K562 (cell line): ENCODE results near the gene HOXC5. TPM values are rescaled to one million over a fixed set of nuclear protein-coding genes. Genes with fewer than 3 reads are reported as not detected.

ENCODE experiments used
- ATAC-seq: fragments of 200-7000 bp; cut with Tn5 transposase; 3 replicates; pipeline ENCODE4 v1.9.1; 2020; ENCODE audit warnings: moderate library complexity
- BruUV-seq: library from RNA; stranded (reverse); fragments of 400-500 nt; replicated peaks from 2 replicates; lab custom pipeline; 2021; lab: Mats Ljungman, UMichigan
- CTCF ChIA-PET: fragments of 300-600 bp; formaldehyde crosslinking; extraction: SDS; loops from one replicate; lab custom pipeline; 2021; ENCODE audit warnings: low intra/inter-chr PET ratio; lab: Yijun Ruan, JAX
- POLR2A ChIA-PET: fragments of 300-600, 350-650 bp; sonication (Branson Sonifier 250); formaldehyde crosslinking; extraction: SDS; loops from one replicate; lab custom pipeline; 2021; ENCODE audit warnings: antibody characterized with exemption, inconsistent platforms; lab: Yijun Ruan, JAX
- DNase-seq, 4 experiments: peaks; one replicate each; pipeline versions ENCODE4 v3.0.0 to v3.0.0-alpha.2; 2011 to 2018; ENCODE audit warnings: low spot score in 3 of 4, mixed read lengths in 3 of 4; ENCODE audit errors: extremely low read depth in 1 of 4
- FAIRE-seq: peaks from 2 replicates; lab custom pipeline; 2011; peaks lifted over from hg19 to GRCh38; lab: Jason Lieb, UNC
- H2AFZ ChIP-seq: 2 replicates; pipeline ENCODE4 v1.6.0; 2011; ENCODE audit warnings: low read depth, low read length, control low read depth, inconsistent platforms
- H3K27ac ChIP-seq: fragments of 200-600 bp; 3 replicates; pipeline ENCODE4 v1.8.0; 2011; ENCODE audit warnings: low read depth, mild to moderate bottlenecking, control low read depth, inconsistent platforms, low read length, moderate library complexity, mixed read lengths; ENCODE audit errors: extremely low read depth
- H3K27me3 ChIP-seq, 2 experiments: fragments of 300-600 bp in 1 of 2; 2 replicates in 1 of 2; 3 replicates in 1 of 2; pipeline versions ENCODE4 v1.6.0 to v1.8.0; 2011; ENCODE audit warnings: inconsistent platforms in 2 of 2, low read length in 2 of 2, mild to moderate bottlenecking in 1 of 2, mixed read lengths in 1 of 2, moderate library complexity in 1 of 2; ENCODE audit not compliant: control insufficient read depth in 2 of 2, insufficient read depth in 2 of 2
- H3K36me3 ChIP-seq: fragments of 300-600 bp; 3 replicates; pipeline ENCODE4 v1.8.0; 2011; ENCODE audit warnings: mild to moderate bottlenecking, low read length, inconsistent platforms; ENCODE audit not compliant: control insufficient read depth, insufficient read depth
- H3K4me1 ChIP-seq, 2 experiments: fragments of 200-600 bp in 1 of 2; replicated peaks in 1 of 2; 2 replicates in 1 of 2; 3 replicates in 1 of 2; pipeline versions ENCODE4 v1.5.1 to v1.8.0; 2011; ENCODE audit warnings: inconsistent platforms in 2 of 2, low read length in 2 of 2, mild to moderate bottlenecking in 1 of 2, mixed read lengths in 1 of 2, moderate library complexity in 1 of 2; ENCODE audit not compliant: control insufficient read depth in 2 of 2, insufficient read depth in 2 of 2
- H3K4me2 ChIP-seq: 2 replicates; pipeline ENCODE4 v1.6.1; 2011; ENCODE audit warnings: low read length, control low read depth, inconsistent platforms, mixed read lengths; ENCODE audit not compliant: insufficient read depth
- H3K4me3 ChIP-seq: fragments of 200-600 bp; sonication (generic), shearing (Covaris generic); 2 replicates; pipeline ENCODE4 v1.5.1; 2016; ENCODE audit warnings: control low read depth, inconsistent platforms
- H3K79me2 ChIP-seq: fragments of 200-600 bp; 3 replicates; pipeline ENCODE4 v1.8.0; 2011; ENCODE audit warnings: low read length, inconsistent platforms; ENCODE audit not compliant: control insufficient read depth, insufficient read depth
- H3K9ac ChIP-seq, 2 experiments: 2 replicates each; pipeline versions ENCODE4 v1.6.0 to v1.6.1; 2011; ENCODE audit warnings: low read depth in 2 of 2, low read length in 2 of 2, control low read depth in 1 of 2, inconsistent platforms in 1 of 2, mild to moderate bottlenecking in 1 of 2, mixed read lengths in 1 of 2; ENCODE audit not compliant: insufficient read depth in 1 of 2
- H3K9me1 ChIP-seq: one replicate; pipeline ENCODE4 v1.6.0; 2011; ENCODE audit warnings: inconsistent platforms, mild to moderate bottlenecking, low read length, moderate library complexity; ENCODE audit not compliant: control insufficient read depth, insufficient read depth
- H3K9me3 ChIP-seq: replicated peaks from 2 replicates; pipeline ENCODE4 v1.5.1; 2011; ENCODE audit warnings: low read depth, low read length, inconsistent platforms; ENCODE audit not compliant: control insufficient read depth, insufficient read depth
- H4K20me1 ChIP-seq: replicated peaks from 2 replicates; pipeline ENCODE4 v1.6.1; 2011; ENCODE audit warnings: low read length, inconsistent platforms, mixed read lengths; ENCODE audit not compliant: control insufficient read depth, insufficient read depth
- KDM5B ChIP-seq: fragments of 200-600 bp; sonication (generic); IDR thresholded peaks from 2 replicates; pipeline ENCODE4 v1.6.1; 2012; ENCODE audit warnings: low read depth, mild to moderate bottlenecking, moderate library complexity, low read length, control low read depth, inconsistent platforms; ENCODE audit not compliant: insufficient replicate concordance
- YY1 ChIP-seq, 3 experiments: IDR thresholded peaks; 2 replicates each; pipeline ENCODE4 v1.6.1; 2011; ENCODE audit warnings: low read length in 2 of 3, mild to moderate bottlenecking in 2 of 3, moderate library complexity in 2 of 3, borderline replicate concordance in 1 of 3, control low read depth in 1 of 3, low read depth in 1 of 3; ENCODE audit not compliant: insufficient read depth in 3 of 3, insufficient replicate concordance in 2 of 3, control insufficient read depth in 1 of 3, insufficient read length in 1 of 3; ENCODE audit errors: extremely low read depth in 1 of 3
- WGBS: fragments of 100-300 bp; shearing (Covaris generic); methylation state at CpG from one replicate; pipeline ENCODE4 v1.1.6; 2016; ENCODE audit warnings: low coverage, mixed read lengths; ENCODE audit not compliant: insufficient coverage; ENCODE audit errors: missing lambda C conversion rate; 5-methylcytosine and 5-hydroxymethylcytosine counted together
- in situ Hi-C: fragments of 300-500 bp; cut with MboI; formaldehyde crosslinking; loops from 4 replicates; pipeline ENCODE4 v1.15.0; 2018; ENCODE audit warnings: inconsistent platforms, mixed read lengths
- intact Hi-C: fragments of 100-400 bp; cut with micrococcal nuclease; formaldehyde crosslinking; loops from 2 replicates; pipeline ENCODE4 v1.14.2; 2022
- polyA plus RNA-seq, 8 experiments: library from polyadenylated mRNA; depleted of rRNA in 4 of 8; stranded (reverse) in 5 of 8; unstranded in 3 of 8; fragments of >200 nt; fragmentation: Nextera tagmentation in 2 of 8; fragmentation: Illumina TruSeq in 1 of 8; extraction: Ambion mirVana in 2 of 8; extraction: Trizol in 1 of 8; gene quantifications; 2 replicates each; pipeline versions ENCODE4 v1.2.1 to v1.2.3, GENCODE V29; 2011 to 2014; ENCODE audit warnings: inconsistent platforms in 1 of 8, missing spikeins in 1 of 8
- total RNA-seq, 7 experiments: library from RNA; depleted of rRNA in 6 of 7; stranded (reverse); fragments of >200 nt in 6 of 7; fragmentation: Illumina TruSeq in 2 of 7; extraction: Trizol in 2 of 7; gene quantifications; 2 replicates each; pipeline versions ENCODE4 v1.2.1 to v1.2.3, GENCODE V29; 2011 to 2021; ENCODE audit warnings: low replicate concordance in 1 of 7
- TF ChIP-seq, protein P1 (sequence below): sonication (generic); formaldehyde crosslinking; IDR thresholded peaks from 2 replicates; pipeline ENCODE4 v1.8.0; 2023; ENCODE audit warnings: missing genetic modification reagents, mild to moderate bottlenecking, borderline replicate concordance
- TF ChIP-seq, protein P2 (sequence below): sonication (generic); formaldehyde crosslinking; IDR thresholded peaks from 2 replicates; pipeline ENCODE4 v1.8.0; 2022; ENCODE audit warnings: mild to moderate bottlenecking, missing genetic modification reagents
- TF ChIP-seq, protein P3 (sequence below): fragments of 250-450 bp; sonication (Bioruptor Pico); IDR thresholded peaks from 2 replicates; pipeline ENCODE4 v1.4.0; 2020; ENCODE audit warnings: mild to moderate bottlenecking
- TF ChIP-seq, protein P4 (sequence below), 3 experiments: IDR thresholded peaks in 2 of 3; conservative IDR thresholded peaks in 1 of 3; 2 replicates each; pipeline ENCODE4 v1.5.1; 2011 to 2012; ENCODE audit warnings: low read length in 3 of 3, mild to moderate bottlenecking in 3 of 3, control low read depth in 2 of 3, improper control_type of control experiment in 1 of 3, inconsistent platforms in 1 of 3, low read depth in 1 of 3, mixed read lengths in 1 of 3, moderate library complexity in 1 of 3; ENCODE audit not compliant: insufficient read depth in 2 of 3

HOXC5 gene
- total and polyA plus RNA-seq, 9 of the 15 experiments (the other 6 are each of a cell fraction or from before 2014, with no cell fraction given) = 0.10 to 0.44 (median 0.18) TPM; not detected in 4

DNA sequence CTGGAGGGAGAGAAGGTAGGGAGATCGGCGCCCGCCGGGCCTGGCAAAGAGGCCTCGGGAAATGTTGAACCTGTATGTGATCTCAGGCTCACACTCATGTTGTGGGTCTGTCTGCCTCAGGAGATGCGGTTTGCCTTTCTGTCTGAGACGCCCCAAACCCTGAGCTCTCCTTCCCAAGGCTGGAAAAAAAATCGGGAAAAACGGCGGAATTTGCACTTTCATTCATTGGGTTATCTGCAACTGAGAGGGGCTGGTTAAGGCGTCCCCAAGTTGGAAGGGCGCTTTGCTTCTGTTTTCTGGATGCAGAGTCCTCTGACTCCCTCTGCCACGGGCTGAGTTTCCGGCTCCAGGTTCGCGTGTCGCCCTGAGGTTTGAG, 37.9 kb upstream of the HOXC5 start (continued):
- TF ChIP-seq, protein P1, sequence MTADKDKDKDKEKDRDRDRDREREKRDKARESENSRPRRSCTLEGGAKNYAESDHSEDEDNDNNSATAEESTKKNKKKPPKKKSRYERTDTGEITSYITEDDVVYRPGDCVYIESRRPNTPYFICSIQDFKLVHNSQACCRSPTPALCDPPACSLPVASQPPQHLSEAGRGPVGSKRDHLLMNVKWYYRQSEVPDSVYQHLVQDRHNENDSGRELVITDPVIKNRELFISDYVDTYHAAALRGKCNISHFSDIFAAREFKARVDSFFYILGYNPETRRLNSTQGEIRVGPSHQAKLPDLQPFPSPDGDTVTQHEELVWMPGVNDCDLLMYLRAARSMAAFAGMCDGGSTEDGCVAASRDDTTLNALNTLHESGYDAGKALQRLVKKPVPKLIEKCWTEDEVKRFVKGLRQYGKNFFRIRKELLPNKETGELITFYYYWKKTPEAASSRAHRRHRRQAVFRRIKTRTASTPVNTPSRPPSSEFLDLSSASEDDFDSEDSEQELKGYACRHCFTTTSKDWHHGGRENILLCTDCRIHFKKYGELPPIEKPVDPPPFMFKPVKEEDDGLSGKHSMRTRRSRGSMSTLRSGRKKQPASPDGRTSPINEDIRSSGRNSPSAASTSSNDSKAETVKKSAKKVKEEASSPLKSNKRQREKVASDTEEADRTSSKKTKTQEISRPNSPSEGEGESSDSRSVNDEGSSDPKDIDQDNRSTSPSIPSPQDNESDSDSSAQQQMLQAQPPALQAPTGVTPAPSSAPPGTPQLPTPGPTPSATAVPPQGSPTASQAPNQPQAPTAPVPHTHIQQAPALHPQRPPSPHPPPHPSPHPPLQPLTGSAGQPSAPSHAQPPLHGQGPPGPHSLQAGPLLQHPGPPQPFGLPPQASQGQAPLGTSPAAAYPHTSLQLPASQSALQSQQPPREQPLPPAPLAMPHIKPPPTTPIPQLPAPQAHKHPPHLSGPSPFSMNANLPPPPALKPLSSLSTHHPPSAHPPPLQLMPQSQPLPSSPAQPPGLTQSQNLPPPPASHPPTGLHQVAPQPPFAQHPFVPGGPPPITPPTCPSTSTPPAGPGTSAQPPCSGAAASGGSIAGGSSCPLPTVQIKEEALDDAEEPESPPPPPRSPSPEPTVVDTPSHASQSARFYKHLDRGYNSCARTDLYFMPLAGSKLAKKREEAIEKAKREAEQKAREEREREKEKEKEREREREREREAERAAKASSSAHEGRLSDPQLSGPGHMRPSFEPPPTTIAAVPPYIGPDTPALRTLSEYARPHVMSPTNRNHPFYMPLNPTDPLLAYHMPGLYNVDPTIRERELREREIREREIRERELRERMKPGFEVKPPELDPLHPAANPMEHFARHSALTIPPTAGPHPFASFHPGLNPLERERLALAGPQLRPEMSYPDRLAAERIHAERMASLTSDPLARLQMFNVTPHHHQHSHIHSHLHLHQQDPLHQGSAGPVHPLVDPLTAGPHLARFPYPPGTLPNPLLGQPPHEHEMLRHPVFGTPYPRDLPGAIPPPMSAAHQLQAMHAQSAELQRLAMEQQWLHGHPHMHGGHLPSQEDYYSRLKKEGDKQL = 0 out of 2 replicates have a peak, but pooled peaks have one; percentile 26

DNA sequence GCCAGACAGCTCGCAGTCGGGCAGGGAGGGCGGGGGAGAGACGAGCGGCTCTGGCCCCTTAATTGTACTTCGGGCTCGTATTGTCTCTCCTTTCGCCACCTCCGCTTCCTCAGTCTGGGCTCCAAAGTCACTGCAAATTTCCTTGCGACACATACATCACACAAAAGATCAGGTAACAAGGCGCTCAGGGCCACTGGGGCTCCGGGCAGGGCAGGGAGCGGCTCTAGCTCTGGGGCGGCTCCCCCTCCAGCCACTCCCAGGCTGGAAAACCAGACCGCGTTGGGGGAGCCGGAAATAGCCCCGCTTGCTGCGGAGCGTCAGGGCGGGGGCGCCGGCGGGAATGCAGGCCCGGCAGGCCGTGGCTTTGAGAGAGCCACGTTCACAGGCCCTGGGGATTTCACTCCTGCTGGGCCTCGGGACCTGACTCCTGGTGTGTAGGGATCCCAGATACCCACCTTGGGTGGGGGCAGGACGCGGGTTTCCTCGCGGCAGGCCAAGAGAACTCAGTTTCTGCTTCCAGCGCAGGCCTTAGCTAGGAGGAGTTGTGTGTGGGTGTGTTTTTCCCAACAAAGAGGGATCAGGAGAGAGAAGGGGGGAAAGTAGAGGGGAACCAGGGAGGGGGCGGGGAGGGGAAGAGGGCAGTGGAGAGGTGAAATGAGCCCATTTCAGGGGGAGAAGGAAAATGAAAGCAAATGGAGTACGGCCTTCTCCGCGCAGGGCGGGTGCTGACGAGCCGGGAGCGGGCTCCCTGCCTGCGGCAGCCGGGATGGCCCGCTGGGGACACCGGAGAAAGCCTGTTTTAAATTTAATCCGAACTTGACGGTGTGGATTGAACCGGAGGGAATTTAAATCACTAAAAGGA, 37.2 kb upstream of the HOXC5 start:
- Histone ChIP-seq H3K9me3 (no peaks in the 10 kb centered on the region), H3K27me3 (peaks cover 0 to 8% of the 10 kb centered on the region in 2 experiments; a peak in 2 of 5 replicates), H2AFZ (peak overlapping the region; percentile 93), H3K9ac (peak overlapping the region; percentile 87 to 96), H3K9me1 (no peaks in the 10 kb centered on the region), H3K4me1 (peaks cover 31 to 73% of the 10 kb centered on the region in 2 experiments), H3K36me3 (no peaks in the 10 kb centered on the region), H3K27ac (peak overlapping the region; percentile 94), H3K4me2 (peak overlapping the region; percentile 92), H3K4me3 (peak overlapping the region; percentile 61), H3K79me2 (peaks cover 39% of the 10 kb centered on the region), H4K20me1 (no peaks in the 10 kb centered on the region)
- intact Hi-C loops = no loop called here
- CTCF ChIA-PET = no interaction called here
- peak; percentile 79 for ATAC-seq
- no TSS peak for BruUV-seq
- POLR2A ChIA-PET = interaction anchor here (0.5 to 1.9 kb wide), 6 partner anchors 24 to 404 kb away, joined by 3 to 4 read pairs (median 3); no protein-coding TSS in a partner anchor
- in situ Hi-C loops = no loop called here
- peak; percentile 88 for FAIRE-seq
- under 1% methylated on average over 38 of the region's 48 CpGs for WGBS
- peak; percentile 80 to 90 (median 86) for DNase-seq
- TF ChIP-seq, protein P2, sequence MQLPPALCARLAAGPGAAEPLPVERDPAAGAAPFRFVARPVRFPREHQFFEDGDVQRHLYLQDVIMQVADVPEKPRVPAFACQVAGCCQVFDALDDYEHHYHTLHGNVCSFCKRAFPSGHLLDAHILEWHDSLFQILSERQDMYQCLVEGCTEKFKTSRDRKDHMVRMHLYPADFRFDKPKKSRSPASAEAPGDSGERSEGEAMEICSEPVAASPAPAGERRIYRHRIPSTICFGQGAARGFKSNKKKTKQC (CRISPR knock-in tag) = no peak
- TF ChIP-seq YY1 (IDR thresholded peaks at IDR 0.05; ENCODE audit: borderline replicate concordance in 1 of 3, control insufficient read depth in 1 of 3, extremely low read depth in 1 of 3, insufficient read depth in 3 of 3, insufficient read length in 1 of 3, insufficient replicate concordance in 2 of 3, low read depth in 1 of 3, low read length in 2 of 3) (peak in 2 of 3 experiments; percentile 72 to 86), KDM5B (peak; percentile 83)
- TF ChIP-seq, protein P3, sequence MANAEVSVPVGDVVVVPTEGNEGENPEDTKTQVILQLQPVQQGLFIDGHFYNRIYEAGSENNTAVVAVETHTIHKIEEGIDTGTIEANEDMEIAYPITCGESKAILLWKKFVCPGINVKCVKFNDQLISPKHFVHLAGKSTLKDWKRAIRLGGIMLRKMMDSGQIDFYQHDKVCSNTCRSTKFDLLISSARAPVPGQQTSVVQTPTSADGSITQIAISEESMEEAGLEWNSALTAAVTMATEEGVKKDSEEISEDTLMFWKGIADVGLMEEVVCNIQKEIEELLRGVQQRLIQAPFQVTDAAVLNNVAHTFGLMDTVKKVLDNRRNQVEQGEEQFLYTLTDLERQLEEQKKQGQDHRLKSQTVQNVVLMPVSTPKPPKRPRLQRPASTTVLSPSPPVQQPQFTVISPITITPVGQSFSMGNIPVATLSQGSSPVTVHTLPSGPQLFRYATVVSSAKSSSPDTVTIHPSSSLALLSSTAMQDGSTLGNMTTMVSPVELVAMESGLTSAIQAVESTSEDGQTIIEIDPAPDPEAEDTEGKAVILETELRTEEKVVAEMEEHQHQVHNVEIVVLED (CRISPR knock-in tag) = peak; percentile 16; the same call in 1 of the 2 replicates
- TF ChIP-seq, protein P4, sequence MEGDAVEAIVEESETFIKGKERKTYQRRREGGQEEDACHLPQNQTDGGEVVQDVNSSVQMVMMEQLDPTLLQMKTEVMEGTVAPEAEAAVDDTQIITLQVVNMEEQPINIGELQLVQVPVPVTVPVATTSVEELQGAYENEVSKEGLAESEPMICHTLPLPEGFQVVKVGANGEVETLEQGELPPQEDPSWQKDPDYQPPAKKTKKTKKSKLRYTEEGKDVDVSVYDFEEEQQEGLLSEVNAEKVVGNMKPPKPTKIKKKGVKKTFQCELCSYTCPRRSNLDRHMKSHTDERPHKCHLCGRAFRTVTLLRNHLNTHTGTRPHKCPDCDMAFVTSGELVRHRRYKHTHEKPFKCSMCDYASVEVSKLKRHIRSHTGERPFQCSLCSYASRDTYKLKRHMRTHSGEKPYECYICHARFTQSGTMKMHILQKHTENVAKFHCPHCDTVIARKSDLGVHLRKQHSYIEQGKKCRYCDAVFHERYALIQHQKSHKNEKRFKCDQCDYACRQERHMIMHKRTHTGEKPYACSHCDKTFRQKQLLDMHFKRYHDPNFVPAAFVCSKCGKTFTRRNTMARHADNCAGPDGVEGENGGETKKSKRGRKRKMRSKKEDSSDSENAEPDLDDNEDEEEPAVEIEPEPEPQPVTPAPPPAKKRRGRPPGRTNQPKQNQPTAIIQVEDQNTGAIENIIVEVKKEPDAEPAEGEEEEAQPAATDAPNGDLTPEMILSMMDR (IDR thresholded peaks at IDR 0.05 in 2 of 3, conservative IDR thresholded peaks at IDR 0.05 in 1 of 3; ENCODE audit: insufficient read depth in 2 of 3, low read depth in 1 of 3, low read length in 3 of 3) = no peak
